ENCODE data around the gene C1orf94.

Gene C1orf94

DNA sequence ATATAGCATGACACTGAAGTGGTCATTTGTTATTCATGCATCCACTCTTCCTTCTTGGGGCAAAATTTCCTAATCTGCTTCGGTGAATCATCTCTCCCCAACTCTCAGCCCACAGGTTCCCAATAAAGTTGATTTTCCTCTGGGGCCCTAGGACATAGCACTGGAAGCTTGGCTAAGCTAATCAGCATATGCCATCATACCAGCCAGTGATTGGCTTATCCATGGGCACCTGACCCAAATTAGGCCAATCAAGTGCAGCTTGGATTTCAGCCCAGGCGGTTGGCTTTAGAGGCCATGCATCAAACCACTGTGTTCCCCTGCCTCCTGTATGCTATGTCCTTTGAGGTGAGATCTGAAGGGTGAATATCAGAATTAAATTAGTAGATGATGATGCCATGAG, 58.9 kb downstream of the C1orf94 start:
- in situ Hi-C loops (cut with HindIII; ENCODE audit: low pct_ligation_motif_present, low pct_unique_long_range_greater_than_20kb, low sequenced_read_pairs) = no loop called here
- DNase-seq = no peak

DNA sequence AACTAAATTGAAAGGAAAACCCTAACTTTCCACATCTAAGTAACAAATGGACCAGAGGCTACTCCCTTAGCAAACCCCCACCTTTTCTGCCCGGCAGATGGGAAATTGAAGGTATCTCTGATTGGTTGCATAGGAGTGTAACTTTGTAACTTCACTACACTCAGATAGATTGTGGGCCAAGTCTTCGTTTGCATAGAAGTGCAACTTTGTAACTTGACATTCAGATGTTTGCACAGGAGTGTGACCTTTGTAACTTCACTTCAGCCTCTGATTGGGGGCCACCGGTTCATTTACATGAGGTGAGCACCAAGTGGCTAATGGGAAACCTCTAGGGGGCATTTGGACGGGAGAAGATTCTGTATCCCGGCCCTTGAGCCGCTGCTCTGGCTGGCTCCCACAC, 59.4 kb downstream of the C1orf94 start:
- in situ Hi-C loops (cut with HindIII; ENCODE audit: low pct_ligation_motif_present, low pct_unique_long_range_greater_than_20kb, low sequenced_read_pairs) = no loop called here
- DNase-seq = no peak

DNA sequence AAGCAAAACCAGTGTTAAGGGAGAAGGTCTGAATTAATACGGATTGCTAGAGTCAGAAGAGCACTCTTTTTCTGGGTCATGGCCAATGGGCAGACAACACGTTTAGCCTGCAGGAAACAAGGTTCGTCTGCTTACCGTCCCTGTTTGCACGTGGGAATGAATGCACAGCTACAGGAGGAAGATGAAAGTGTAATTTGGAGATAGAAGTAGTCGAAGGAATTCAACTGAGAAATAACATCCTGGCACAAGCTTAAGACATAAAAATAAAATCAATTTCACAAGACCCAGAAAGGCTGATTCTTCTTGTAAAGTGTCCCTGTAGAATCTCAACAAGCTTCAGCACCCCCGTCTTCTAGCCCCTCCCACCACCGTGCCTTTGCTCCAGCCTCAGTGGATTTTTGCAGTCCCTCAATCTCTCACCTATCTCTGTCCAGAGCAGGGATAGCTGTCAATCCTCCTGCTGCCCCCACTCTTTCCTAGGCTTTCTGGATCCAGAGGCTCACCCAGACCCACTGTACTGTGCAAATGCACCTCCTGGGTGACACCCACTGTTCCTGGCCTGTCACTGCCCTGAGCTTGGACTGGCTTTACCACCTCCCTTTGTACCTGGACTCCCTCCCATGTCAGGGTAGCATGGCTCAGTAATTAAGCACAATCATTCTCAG, 60.6 kb downstream of the C1orf94 start:
- in situ Hi-C loops (cut with HindIII; ENCODE audit: low pct_ligation_motif_present, low pct_unique_long_range_greater_than_20kb, low sequenced_read_pairs) = no loop called here
- no peak for DNase-seq

DNA sequence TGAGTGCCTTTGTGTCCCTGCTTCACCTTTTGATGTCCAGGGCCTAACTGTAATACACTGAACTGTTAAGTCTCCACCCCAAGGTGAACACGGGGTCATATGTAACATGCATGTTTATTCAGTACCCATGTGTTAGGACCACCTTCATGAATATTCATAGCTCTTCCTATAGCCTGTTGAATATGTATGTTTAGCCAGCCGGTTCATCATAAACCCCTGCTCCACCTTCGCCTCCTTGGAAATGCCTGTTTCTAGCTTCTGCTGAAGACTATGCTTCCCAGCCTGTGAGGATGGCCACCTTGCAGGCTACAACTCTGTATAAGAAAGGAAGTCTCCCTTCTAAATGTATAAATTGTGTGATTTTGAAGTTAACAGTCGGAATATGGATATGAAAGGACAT, 69.3 kb downstream of the C1orf94 start:
- in situ Hi-C loops (cut with HindIII; ENCODE audit: low pct_ligation_motif_present, low pct_unique_long_range_greater_than_20kb, low sequenced_read_pairs) = no loop called here
- DNase-seq = no peak

DNA sequence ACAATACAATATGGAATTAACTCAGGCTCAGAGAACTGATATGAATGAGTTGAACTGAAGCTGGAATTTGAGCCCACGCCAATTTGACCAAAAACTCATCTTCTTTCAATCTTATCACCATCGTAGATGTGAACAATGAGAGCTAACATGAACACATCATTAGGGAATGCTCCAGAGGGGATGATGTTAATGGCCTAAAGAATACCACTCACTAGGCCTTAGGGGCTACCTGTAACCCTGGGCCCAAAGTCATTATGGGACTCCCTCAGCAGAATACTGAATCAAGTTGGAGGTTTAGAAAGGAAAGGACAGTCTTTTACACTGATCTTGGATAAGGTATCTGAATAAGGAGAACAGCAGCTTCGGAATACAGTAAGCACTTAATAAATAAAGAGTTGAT, 73.6 kb downstream of the C1orf94 start:
- DNase-seq = no peak
- in situ Hi-C loops (cut with HindIII; ENCODE audit: low pct_ligation_motif_present, low pct_unique_long_range_greater_than_20kb, low sequenced_read_pairs) = no loop called here

DNA sequence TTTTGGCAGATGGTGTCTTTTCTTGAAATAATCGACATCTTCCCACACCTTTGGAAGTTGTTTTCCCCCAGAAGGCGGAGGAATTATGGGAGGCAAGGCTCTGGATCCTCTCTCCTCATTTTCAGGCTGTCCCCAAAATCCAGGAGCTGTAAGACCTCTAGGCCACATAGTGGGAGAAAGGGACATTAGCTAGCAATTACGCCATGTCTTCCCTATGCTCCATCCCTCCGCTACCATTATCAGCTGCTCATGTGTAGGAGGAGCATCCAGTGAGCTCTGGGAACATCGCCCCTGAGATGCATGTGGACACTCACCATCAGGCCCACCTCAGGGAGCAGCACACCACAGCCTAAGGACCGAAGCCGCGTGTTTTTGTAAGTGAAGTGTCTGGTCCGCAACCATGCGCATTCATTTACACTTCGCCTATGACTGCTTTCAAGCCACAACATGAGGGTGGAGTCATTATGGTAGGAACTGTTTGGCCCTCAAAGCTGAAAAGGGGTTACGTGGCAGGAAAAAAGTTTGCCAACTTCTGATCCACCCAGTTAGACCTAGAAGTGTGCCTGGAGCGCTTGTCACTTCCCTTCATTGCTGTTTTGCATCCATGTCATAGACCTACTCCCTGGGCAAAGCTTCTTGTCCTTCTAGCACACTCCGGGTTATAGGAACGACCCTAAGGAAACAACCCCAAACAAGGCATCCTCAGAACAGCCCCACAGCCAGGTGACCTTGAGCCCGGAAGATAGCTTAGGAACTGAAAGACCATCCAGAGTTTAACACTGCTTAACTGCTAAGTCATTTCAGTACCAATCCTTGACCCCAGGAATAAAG, 85.5 kb downstream of the C1orf94 start:
- in situ Hi-C loops (cut with HindIII; ENCODE audit: low pct_ligation_motif_present, low pct_unique_long_range_greater_than_20kb, low sequenced_read_pairs) = no loop called here
- DNase-seq = no peak

DNA sequence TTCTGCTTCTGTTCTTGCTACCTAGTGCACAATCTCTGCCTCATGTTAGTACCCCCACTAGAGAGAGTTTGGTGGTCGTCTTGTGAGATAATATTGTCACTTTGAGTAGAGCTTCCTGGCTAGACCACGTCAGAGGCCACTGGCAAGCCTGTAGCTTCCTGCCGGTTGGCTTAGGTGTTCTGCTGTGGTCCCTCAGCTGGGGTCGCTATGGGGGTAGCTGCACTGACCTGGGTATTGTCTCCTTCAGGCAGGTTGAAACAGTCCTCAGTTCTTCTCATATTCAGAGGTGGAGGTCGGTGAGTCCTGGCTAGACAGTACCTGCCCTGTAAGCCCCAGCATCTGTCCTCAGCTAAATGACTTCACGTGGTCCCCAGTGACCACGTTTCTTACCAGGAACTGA, 86.2 kb downstream of the C1orf94 start:
- no peak for DNase-seq
- in situ Hi-C loops (cut with HindIII; ENCODE audit: low pct_ligation_motif_present, low pct_unique_long_range_greater_than_20kb, low sequenced_read_pairs) = no loop called here

DNA sequence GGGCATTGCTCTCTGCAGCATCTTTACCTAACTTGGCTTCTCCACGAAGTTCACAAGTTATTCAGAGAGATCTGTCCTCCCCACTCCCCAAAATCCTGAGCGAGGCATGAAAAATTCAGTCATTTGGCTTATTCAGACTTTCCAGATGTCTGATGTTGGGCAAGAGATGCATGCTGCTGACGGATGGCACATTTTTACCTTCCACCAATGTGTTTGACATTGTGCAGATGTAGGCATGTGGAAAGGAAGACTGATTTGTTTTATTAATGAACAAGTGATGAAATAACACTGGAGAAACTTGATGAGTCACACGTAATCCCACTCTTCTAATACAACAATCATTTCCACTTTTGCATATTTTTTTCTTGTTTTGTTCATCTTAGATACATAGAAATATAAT, 86.7 kb downstream of the C1orf94 start:
- in situ Hi-C loops (cut with HindIII; ENCODE audit: low pct_ligation_motif_present, low pct_unique_long_range_greater_than_20kb, low sequenced_read_pairs) = no loop called here
- DNase-seq = no peak

DNA sequence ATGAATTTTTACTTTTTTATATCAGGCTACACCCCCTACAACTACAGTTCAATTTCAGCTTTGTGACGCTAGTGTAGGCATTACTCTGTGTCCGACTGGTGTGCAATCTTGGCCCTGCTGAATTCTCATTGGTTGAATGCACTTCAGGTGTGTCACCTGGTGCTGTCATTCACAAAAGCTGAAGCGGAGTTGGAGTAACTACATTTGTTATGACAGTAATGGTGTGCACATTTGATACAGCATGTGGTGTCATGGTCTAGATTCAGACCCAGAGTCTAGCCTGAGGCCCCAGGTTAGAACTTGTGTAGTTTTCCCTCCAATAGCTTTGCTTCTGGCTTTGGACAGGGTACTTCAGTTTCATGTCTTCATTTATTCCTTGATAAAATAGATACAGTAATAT, 88.7 kb downstream of the C1orf94 start:
- no peak for DNase-seq
- in situ Hi-C loops (cut with HindIII; ENCODE audit: low pct_ligation_motif_present, low pct_unique_long_range_greater_than_20kb, low sequenced_read_pairs) = no loop called here

DNA sequence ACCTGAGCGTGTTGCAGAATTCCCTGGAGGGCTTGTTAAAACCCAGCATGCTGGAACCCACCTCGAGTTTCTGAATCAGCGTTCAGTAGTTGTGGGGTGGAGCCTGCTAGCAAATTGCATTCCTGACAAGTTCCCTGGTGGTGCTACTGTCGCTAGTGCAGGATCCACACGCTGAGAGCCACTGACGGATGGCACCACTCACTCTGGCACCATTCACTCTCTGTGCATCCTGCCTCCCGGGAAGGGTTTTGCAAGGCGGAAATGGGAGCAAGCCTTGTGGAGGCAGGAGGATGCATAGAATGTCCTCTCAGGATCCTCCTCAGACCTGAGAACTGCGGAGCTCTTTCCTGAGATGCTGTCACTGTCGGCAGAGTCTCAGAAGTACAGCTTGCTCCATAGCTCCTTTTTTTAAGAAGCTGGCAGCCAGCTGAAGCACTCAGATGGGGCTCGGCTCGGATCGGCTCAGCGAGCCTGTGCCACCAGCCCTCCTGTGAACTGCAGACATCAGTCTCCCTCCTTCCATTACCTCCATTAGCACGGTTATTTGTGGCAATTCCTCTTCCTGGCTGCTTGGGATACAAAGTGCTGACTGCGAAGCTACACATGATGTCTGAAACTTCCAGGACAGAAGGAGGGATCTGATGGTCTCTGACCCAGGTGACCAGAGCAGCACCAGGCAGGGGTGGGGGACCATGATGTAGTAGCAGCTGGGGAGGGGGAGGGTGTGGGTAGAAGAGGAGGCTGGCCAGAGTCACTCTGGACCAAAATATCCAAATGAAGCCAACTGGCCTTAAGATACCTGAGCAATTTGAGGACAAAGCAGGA, 89.6 kb downstream of the C1orf94 start:
- no peak for DNase-seq
- in situ Hi-C loops (cut with HindIII; ENCODE audit: low pct_ligation_motif_present, low pct_unique_long_range_greater_than_20kb, low sequenced_read_pairs) = no loop called here

DNA sequence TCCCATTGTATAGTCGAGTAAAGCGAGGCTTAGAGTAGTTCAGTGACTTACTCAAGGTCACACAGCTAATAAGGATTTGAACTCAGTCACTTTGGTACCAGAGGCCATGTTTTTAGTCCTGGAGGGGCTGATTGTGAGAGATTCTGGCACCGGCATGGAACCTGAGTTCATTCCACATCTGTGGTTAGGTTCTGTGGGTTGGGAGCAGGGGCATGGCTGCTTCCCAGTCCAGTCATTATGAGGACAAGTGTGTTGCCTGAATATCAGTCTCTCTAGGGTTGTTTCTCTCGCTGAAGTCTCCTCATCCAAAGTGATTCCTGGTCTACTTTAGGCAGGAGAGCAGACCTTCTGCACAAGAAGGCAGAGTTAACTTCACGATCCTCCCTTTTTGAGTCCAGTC, 90.6 kb downstream of the C1orf94 start:
- in situ Hi-C loops (cut with HindIII; ENCODE audit: low pct_ligation_motif_present, low pct_unique_long_range_greater_than_20kb, low sequenced_read_pairs) = no loop called here
- DNase-seq = no peak

DNA sequence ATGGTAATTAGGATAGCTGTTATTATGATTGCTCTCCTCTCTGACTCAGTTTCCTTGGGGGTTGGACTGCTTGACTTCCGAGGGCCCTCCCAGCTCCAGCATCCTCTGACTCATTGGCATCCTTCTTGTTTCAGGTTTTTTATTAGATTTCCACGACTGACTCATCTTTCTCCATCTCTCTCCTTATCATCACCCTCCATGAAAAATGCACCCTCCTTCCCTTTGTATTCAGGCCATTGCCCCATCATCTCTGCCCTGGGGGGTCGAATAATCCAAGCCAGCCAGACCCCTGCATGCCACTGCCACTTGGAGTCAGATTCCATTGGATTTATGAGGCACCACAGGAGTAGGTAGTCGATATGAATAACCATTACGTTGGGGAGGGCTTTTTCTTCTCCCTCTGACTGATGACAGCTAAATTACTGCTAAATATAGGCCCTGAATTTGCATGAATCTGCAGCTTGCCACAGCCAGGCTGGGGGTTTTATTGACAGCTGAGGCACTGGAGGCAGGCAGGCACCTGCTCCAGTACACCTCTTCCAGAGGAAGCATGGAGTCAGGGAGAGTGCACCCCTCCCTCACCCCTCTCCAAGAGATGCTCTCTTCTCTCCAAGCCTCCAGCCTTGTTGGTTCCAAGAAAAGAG, 91.7 kb downstream of the C1orf94 start:
- in situ Hi-C loops (cut with HindIII; ENCODE audit: low pct_ligation_motif_present, low pct_unique_long_range_greater_than_20kb, low sequenced_read_pairs) = no loop called here

More for the DNA sequence above, 91.7 kb downstream of the C1orf94 start:
- no peak for DNase-seq

Data from ACHN (cell line).